Measurements from ENCODE around the gene XRCC6. TPM values are rescaled to one million over a fixed set of nuclear protein-coding genes. Genes with fewer than 3 reads are reported as not detected.

Gene XRCC6
- polyA plus RNA-seq, 3 donors = 58.6 to 286 (median 267) TPM

GRCh38 chr22:41687901-41688364, 66.8 kb downstream of the XRCC6 start:
- peak overlapping the region; percentile 95 to 97 (median 95) for H3K27ac Mint-ChIP-seq
- peaks cover 0 to 4% of the 10 kb centered on the region in 2 donors for H3K36me3 Mint-ChIP-seq
- peak; percentile 36 to 53 (median 49) for DNase-seq
- H3K4me1 ChIP-seq (ENCODE audit: control insufficient read depth in 1 of 2, insufficient read depth in 2 of 2, low read length in 2 of 2) = peaks cover 15 to 21% of the 10 kb centered on the region in 2 donors
- no peaks in the 10 kb centered on the region for H3K27me3 Mint-ChIP-seq (ENCODE audit: low read depth in 3 of 3)
- 0% methylated on average over 14 of the region's 20 CpGs for WGBS (ENCODE audit: insufficient coverage)
- H3K27me3 ChIP-seq (ENCODE audit: control insufficient read depth in 2 of 2, insufficient read depth in 2 of 2, low read length in 2 of 2) = no peaks in the 10 kb centered on the region
- H3K4me3 ChIP-seq (replicated peaks in 1 of 3; ENCODE audit: low read depth in 2 of 3, low read length in 3 of 3) = peak overlapping the region; percentile 60 to 86 (median 84)
- no peaks in the 10 kb centered on the region for H3K9me3 ChIP-seq (replicated peaks in 1 of 2; ENCODE audit: control insufficient read depth in 1 of 2, insufficient read depth in 1 of 2, low read length in 2 of 2)
- H3K4me1 Mint-ChIP-seq = peaks cover 12% of the 10 kb centered on the region
- H4K20me1 ChIP-seq (ENCODE audit: insufficient read depth, low read length) = no peaks in the 10 kb centered on the region
- H3K9ac ChIP-seq (ENCODE audit: insufficient read depth, low read length, poor library complexity, severe bottlenecking) = peak overlapping the region; percentile 90
- intact Hi-C loops (cut with micrococcal nuclease) = no loop called here
- peak overlapping the region; percentile 93 to 98 for H3K27ac ChIP-seq (ENCODE audit: low read depth in 1 of 2, low read length in 2 of 2)
- H3K36me3 ChIP-seq (replicated peaks in 1 of 2; ENCODE audit: control insufficient read depth in 1 of 2, insufficient read depth in 2 of 2, low read length in 2 of 2) = no peaks in the 10 kb centered on the region
- peak overlapping the region; percentile 78 for H3K4me2 ChIP-seq (replicated peaks; ENCODE audit: extremely low read depth, low read length, poor library complexity, severe bottlenecking)
- H2AFZ ChIP-seq (ENCODE audit: insufficient read depth, low read depth, low read length, poor library complexity, severe bottlenecking) = peak overlapping the region; percentile 67
- no peaks in the 10 kb centered on the region for H3K9me3 Mint-ChIP-seq
- H3K4me3 Mint-ChIP-seq = peak overlapping the region; percentile 95 to 96
- no peak for TF ChIP-seq CTCF (IDR thresholded peaks at IDR 0.05)
- H3K79me2 ChIP-seq (ENCODE audit: insufficient read depth, low read length) = peaks cover 54% of the 10 kb centered on the region

GRCh38 chr22:41688365-41689211, 67.5 kb downstream of the XRCC6 start, which contains the start of gene SNU13:
SNU13 (minus strand) TSS chr22:41688867; CDS start chr22:41688796, 71 bp downstream.
- Mint-ChIP-seq H3K9me3 (no peaks in the 10 kb centered on the region), H3K4me3 (peak within 1 kb of the TSS; percentile 95 to 96), H3K27me3 (ENCODE audit: low read depth in 3 of 3) (no peaks in the 10 kb centered on the region), H3K4me1 (peaks cover 11% of the 10 kb centered on the region), H3K27ac (peak within 1 kb of the TSS; percentile 95 to 97 (median 95)), H3K36me3 (peaks cover 0 to 4% of the 10 kb centered on the region in 2 donors)
- Histone ChIP-seq H4K20me1 (ENCODE audit: insufficient read depth, low read length) (no peaks in the 10 kb centered on the region), H3K4me1 (ENCODE audit: control insufficient read depth in 1 of 2, insufficient read depth in 2 of 2, low read length in 2 of 2) (peaks cover 15 to 21% of the 10 kb centered on the region in 2 donors), H3K79me2 (ENCODE audit: insufficient read depth, low read length) (peaks cover 48% of the 10 kb centered on the region), H3K27ac (ENCODE audit: low read depth in 1 of 2, low read length in 2 of 2) (peak within 1 kb of the TSS; percentile 93 to 98), H2AFZ (ENCODE audit: insufficient read depth, low read depth, low read length, poor library complexity, severe bottlenecking) (peak within 1 kb of the TSS; percentile 67), H3K9me3 (replicated peaks in 1 of 2; ENCODE audit: control insufficient read depth in 1 of 2, insufficient read depth in 1 of 2, low read length in 2 of 2) (no peaks in the 10 kb centered on the region), H3K9ac (ENCODE audit: insufficient read depth, low read length, poor library complexity, severe bottlenecking) (peak within 1 kb of the TSS; percentile 90), H3K27me3 (ENCODE audit: control insufficient read depth in 2 of 2, insufficient read depth in 2 of 2, low read length in 2 of 2) (no peaks in the 10 kb centered on the region), H3K36me3 (replicated peaks in 1 of 2; ENCODE audit: control insufficient read depth in 1 of 2, insufficient read depth in 2 of 2, low read length in 2 of 2) (peaks cover 0 to under 1% of the 10 kb centered on the region in 2 donors), H3K4me3 (replicated peaks in 1 of 3; ENCODE audit: low read depth in 2 of 3, low read length in 3 of 3) (peak within 1 kb of the TSS; percentile 60 to 86 (median 84)), H3K4me2 (replicated peaks; ENCODE audit: extremely low read depth, low read length, poor library complexity, severe bottlenecking) (peak within 1 kb of the TSS; percentile 78)
- 0% methylated on average over 54 of the region's 62 CpGs for whole genome bisulfite sequencing (ENCODE audit: insufficient coverage)
- intact Hi-C loops (cut with micrococcal nuclease) = no loop called here
- DNase-seq = peak; percentile 95 to 97 (median 96)
- no peak for TF ChIP-seq CTCF (IDR thresholded peaks at IDR 0.05)
